Hypothalamus (tissue), 51 donors: ENCODE results near the gene ALAD.
"Not testable (repeated sequence)": the region's sequence is repeated elsewhere in the genome, so short reads cannot be mapped to it uniquely, and the experiment has no call there.

Source experiments
- DNase-seq, 51 donors: peaks; one replicate each; lab custom pipeline; 2025; lab: John Stamatoyannopoulos, UW

The ALAD gene

GRCh38 chr9:113401027-113401792 lies at the start of gene ALAD:
ALAD (minus strand) TSS chr9:113401284; CDS start chr9:113393559, 7,725 bp downstream.
- DNase-seq = peak; percentile 72 to 100 (median 98)

- DNase-seq = no peak
Observed at GRCh38 chr9:113449376-113449775, 48.3 kb upstream of the ALAD start.

- DNase-seq = peak in 4 of 51 donors; percentile 0 to 58 (median 6)
Observed at GRCh38 chr9:113446323-113446740, 45.2 kb upstream of the ALAD start.

- DNase-seq = no peak
Observed at GRCh38 chr9:113444736-113445135, 43.7 kb upstream of the ALAD start.

DNA sequence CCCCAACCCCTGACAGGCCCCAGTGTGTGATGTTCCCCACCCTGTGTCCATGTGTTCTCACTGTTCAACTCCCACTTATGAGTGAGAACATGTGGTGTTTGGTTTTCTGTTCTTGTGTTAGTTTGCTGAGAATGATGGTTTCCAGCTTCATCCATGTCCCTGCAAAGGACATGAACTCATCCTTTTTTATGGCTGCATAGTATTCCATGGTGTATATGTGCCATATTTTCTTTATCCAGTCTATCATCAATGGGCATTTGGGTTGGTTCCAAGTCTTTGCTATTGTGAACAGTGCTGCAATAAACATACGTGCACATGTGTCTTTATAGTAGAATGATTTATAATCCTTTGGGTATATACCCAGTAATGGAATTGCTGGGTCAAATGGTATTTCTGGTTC lies 36.6 kb upstream of the ALAD start:
- not testable (repeated sequence) for DNase-seq

GRCh38 chr9:113436728-113437515 lies 35.8 kb upstream of the ALAD start:
- no peak for DNase-seq

DNA sequence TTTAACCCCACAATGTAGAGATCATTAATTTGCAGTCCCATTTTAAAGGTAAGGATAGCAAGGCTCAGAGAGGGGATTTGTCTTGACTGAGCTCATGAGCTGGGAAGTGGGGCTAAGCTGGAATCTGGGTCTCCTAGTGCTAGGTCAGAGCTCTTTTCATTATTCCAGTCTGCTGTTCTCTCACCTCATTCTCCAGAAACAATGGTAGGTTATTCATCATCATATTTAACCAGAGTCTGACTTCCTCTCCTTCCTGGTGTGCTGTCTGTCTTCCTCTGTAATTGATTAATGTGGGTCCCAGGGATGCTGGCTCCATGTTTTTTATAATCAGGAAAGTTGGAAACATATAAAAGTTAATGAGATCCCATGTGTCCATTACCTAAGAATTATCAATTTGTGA lies 30.1 kb upstream of the ALAD start:
- DNase-seq = no peak

GRCh38 chr9:113428062-113428615 lies 27.1 kb upstream of the ALAD start:
- no peak for DNase-seq

DNA sequence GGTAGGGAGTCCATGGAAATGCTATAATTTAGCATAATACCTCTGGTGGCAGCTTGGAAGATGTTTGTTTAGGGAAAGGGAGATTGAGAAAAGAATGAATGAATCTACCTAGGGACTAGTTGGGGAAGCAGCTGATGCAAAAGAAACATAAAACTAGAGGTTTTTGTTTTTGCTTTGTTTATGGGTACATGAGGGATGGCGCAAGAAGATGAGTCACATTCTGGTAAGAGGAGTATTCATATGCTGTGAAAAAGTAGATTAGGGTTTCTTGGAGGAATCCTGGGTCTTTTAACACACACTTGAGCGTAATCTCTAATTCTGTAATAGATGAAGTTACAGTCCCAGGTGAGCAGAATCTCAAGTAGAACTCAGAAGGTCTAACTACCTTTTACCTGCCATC lies 26.5 kb upstream of the ALAD start:
- DNase-seq = no peak

- DNase-seq = no peak
Observed at GRCh38 chr9:113426701-113427100, 25.6 kb upstream of the ALAD start.

DNA sequence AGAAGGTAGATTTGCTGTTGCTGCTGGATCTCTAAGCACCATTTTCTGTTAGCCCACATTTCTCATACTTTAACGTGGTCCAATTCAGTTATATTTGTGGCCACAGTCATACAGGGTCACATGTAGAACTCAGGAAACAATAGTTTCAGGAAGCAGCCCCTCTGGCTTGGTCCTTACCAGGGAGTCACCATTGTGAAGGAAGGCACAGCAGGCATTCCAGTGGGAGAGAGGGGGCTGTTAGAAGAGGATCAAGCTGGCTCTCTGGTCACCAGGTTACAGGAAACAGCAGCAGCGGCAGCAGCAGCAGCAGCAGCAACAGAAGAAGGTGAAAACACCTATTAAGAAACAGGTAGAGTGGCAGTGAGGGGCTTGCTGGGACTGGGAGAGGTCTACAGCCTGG lies 24.0 kb upstream of the ALAD start:
- DNase-seq = no peak

DNA sequence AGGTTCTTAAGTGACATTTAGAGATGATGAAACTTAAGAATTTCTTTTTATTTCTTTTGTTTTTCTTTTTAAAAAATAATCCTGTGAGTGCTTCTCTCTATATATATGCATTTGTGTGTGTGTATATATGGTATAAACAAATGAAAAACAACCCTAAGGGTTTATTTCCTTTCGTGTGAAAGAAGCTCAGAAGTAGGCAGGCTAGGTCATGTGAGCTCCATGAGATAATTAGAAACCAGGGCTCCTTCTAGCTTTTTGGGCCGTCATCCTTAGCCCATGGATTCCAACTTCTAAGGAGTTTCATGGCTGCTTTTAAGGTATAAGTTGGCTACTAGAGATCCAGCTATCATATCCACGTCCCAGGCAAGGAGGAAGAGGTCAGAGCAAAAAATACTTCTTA lies 20.6 kb upstream of the ALAD start:
- no peak for DNase-seq

GRCh38 chr9:113417370-113417769 lies 16.3 kb upstream of the ALAD start:
- DNase-seq = no peak

GRCh38 chr9:113416149-113416721 lies 15.2 kb upstream of the ALAD start:
- peak in 1 of 51 donors; percentile 6 for DNase-seq

GRCh38 chr9:113410207-113410864 lies 9.3 kb upstream of the ALAD start, which contains the start of the genes C9orf43 and POLE3:
C9orf43 (plus strand) TSS chr9:113410747; CDS start chr9:113413494, 2,747 bp downstream.
POLE3 (minus strand) TSS chr9:113410675; CDS start chr9:113410293, 382 bp downstream.
- peak; percentile 73 to 99 (median 94) for DNase-seq

- no peak for DNase-seq
Observed at GRCh38 chr9:113409883-113410206, 8.8 kb upstream of the ALAD start.

GRCh38 chr9:113409481-113409880 lies 8.4 kb upstream of the ALAD start:
- no peak for DNase-seq

DNA sequence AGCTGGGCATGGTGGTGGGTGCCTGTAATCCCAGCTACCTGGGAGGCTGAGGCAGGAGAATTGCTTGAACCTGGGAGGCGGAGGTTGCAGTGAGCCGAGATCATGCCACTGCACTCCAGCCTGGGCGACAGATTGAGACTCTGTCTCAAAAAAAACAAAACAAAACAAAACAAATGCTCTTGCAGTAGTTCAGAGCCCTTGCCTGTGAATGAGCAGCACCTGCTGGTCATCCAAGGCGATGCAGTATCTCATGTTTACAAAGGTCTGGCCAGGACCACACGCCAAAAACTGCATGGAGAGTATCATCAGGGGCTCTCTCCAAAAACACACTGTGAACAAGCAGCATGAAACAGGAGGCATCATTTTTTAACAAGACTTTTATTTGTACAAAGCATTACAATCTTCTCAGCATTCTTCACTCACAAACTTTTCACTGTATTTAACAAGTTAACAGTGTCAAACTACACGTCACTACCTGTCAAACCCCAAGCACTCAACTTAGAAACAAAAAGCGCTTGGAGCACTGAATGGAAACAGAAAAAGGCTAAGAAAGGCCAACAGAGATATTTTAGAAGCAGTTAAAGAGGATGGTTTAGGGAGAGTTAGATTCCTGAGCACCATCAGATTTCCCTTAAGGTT lies 5.9 kb upstream of the ALAD start:
- DNase-seq = peak in 28 of 51 donors; percentile 5 to 64 (median 26)

- DNase-seq = not testable (repeated sequence)
Observed at GRCh38 chr9:113406353-113406752, 5.3 kb upstream of the ALAD start.

DNA sequence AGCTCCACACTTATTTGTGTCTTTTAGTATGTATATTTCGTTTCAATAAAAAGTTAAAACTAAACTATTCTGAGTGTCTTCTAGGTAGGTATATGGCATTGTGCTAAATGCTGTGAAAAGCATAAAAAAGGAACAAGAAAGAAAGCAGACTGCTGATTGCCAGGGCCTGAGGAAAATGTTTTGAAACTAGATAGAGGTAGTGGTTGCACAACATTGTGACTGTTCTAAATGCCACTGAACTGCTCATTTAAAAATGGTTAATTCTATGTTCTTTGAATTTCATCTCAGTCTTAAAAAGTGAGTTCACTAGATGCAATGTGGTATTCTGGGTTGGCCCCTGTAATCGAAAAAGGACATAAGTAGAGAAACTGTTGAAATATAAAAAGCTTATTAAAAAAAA lies 2.6 kb upstream of the ALAD start:
- no peak for DNase-seq
